H54 (cell line): ENCODE measurements around the gene AMOT.

ENCODE experiments used
- DNase-seq: peaks from one replicate; pipeline ENCODE4 v3.0.0; 2011; ENCODE audit warnings: low spot score, mixed read lengths; ENCODE audit not compliant: insufficient read length
- FAIRE-seq: peaks from 3 replicates; lab custom pipeline; 2011; peaks lifted over from hg19 to GRCh38; lab: Jason Lieb, UNC
- POLR2A ChIP-seq: IDR thresholded peaks from 2 replicates; pipeline ENCODE4 v1.6.1; 2011; ENCODE audit warnings: low read depth, mild to moderate bottlenecking, low read length

AMOT gene

DNA sequence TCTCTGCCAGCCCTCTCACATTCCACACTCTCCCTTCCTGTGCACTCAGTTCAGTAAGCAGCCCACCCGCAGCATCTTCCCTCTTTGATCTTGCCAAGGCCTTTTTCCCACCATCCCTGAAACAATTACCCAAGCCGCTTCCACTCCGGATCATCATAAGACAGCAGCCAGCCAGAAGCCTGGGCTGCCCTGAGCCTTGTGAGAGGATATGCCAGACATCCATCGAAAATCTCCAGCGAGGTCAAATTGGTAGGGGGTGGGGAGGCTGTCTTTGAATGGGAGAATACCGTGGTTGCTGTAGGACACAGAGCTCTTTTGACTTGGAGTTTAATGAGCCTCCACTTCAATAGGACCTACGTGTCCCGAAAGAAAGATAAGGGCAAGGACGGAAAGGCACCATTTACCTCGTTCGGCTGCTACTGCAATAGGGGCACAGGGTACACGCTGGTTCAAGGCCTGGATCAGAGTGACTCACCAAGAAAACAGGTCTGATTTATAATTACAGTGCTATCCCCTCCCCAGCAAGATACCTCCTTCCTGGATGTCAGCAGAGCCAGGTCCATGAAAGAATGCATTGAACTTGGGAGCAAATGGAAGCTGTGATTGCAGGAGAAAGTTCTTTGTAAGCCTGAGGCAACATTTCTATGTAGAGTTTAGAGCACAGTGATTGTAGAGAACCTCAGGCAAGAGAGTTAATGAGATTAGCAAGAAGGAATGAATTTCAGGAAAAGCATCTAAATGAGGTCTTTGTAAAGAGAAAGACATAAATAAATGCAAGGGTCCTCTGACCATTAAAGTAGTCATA lies 39.5 kb downstream of the AMOT start:
- FAIRE-seq (no peak), DNase-seq (no peak)

DNA sequence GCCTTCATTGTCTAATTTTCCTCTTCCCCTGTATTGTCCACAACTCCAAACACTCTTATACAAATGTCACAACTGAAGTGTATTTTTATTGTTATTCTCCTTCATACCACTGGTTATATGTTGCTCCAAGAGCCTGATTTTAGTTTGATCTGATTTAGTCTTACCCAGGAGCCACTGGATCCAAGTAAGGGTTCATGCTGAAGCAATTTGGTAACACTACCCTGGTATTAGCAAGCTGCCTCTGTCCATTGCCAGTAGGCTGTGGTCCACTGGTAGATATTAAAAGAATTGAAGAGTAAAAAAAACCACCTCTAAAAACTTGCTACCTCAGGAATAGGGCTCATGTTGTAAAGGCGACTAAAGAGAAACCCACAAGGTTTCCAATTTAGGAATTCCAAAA lies 41.2 kb downstream of the AMOT start:
- TF ChIP-seq POLR2A = no peak
- FAIRE-seq (no peak), DNase-seq (no peak)

More for the DNA sequence above, 39.5 kb downstream of the AMOT start:
- no peak for TF ChIP-seq POLR2A

DNA sequence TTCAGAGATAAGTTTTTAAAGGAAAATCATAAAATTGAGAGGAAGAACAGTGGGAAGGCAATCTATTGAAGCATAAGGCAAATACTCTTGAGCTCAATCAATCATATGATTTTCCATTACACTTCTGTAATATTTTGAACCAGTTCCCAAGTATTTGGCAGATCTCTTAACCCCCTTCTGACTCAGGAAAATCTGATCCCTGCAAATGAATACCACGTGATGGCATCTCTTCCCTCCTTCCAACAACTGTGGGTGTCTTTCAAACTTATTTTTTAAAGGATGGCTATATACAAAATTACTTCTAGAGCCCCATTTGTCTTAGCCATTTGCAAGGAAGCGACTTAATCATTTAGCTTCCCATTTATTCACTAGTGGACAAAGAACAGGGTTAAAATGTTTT lies 41.9 kb downstream of the AMOT start:
- no peak for DNase-seq
- no peak for TF ChIP-seq POLR2A
- FAIRE-seq = no peak

DNA sequence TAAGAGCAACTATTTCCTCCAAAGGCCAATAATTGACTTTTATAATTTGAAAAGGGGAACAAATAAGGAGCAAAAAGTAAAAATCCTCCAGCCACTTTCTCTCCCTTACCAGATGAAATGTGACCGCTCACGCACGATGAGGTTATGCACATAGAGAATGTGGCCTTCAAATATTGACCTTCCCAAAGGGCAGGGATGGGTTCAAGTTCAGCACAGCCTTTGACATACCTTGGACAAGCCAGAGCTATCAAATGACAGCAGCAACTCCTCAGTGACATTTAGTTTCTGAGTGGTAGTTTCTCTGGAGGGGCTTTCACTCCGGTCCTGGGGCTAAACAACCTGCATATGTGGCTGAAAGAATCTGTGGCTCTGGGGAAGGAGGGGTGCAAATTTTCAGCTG lies 50.7 kb downstream of the AMOT start:
- FAIRE-seq (no peak), DNase-seq (no peak)
- TF ChIP-seq POLR2A = no peak

DNA sequence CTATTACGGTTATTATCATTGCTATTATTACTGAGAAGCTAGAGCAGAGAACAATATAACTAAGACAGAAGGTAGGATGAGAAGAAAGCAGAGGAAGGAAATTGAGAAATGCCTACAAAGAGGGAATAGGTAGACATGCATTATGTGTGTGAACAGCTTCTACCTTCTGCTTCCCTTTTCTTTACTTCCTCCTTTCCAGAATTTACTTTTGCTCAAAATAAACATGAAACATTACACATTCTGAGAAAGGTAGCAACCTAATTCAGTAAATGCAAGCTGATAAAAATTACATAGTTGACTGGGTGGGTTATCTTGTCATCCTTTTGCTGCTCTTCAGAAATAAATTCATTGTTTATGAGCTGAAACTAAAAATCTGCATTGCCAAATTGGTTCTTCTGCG lies 54.6 kb downstream of the AMOT start:
- FAIRE-seq (no peak), DNase-seq (no peak)
- no peak for TF ChIP-seq POLR2A

DNA sequence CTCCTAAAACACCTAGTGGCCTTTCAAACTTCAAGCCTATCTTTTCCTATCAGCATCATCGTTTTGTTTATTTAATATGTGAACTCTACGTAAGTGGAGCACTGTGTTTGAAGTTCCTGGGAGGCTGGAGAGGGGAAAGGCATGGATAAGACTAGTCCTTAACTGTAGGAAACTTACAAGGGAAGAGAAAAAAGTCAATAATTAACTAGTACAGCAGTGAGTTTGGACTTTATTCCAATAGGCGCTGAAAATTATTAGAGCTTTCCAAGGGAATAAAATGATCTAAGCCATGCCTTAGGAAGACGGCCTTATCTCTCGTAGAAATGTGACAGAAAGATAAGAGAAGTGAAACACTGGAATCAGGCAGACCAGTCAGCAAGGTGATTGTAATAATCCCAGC lies 55.3 kb downstream of the AMOT start:
- no peak for TF ChIP-seq POLR2A
- DNase-seq = no peak
- FAIRE-seq = no peak

DNA sequence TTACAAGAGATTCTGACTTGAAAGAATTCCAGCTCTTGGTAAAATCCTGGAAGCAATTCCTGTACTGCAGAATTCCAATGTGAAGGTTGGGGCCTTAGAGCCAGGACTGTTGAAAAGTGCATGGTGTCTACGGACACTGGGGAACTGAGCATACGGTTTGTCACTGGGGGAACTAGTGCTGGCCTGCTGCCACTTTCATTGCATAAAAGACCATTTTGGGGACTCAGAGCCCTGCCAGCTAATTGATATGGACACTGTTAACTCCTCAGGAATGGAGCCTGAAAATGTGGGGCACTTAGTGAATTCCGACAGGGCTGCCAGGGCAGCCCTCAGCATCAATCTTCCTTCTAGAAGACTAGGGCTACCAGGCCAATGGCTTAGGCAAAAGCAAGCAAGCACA lies 55.9 kb downstream of the AMOT start:
- TF ChIP-seq POLR2A = no peak
- no peak for FAIRE-seq
- DNase-seq = no peak

DNA sequence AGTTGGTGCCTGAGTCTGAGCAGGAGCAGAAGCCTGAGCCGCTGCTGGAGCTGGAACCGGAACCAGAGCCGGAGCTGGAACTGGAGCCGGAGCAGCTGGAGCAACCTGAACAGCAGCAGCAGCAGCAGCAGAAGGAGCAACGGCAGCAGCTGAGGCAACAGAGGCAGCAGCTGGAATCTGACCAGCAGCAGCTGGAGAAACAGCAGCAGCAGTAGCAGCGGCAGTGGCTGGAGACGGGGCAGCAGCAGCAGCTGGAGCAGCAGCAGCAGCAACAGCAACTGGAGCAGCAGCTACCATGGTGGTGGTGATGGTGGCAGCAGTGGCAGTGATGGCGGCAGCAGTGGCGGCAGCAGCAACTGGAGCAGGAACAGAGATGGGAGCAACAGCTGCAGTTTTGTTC lies 61.5 kb downstream of the AMOT start:
- DNase-seq (no peak), FAIRE-seq (no peak)
- TF ChIP-seq POLR2A = no peak

DNA sequence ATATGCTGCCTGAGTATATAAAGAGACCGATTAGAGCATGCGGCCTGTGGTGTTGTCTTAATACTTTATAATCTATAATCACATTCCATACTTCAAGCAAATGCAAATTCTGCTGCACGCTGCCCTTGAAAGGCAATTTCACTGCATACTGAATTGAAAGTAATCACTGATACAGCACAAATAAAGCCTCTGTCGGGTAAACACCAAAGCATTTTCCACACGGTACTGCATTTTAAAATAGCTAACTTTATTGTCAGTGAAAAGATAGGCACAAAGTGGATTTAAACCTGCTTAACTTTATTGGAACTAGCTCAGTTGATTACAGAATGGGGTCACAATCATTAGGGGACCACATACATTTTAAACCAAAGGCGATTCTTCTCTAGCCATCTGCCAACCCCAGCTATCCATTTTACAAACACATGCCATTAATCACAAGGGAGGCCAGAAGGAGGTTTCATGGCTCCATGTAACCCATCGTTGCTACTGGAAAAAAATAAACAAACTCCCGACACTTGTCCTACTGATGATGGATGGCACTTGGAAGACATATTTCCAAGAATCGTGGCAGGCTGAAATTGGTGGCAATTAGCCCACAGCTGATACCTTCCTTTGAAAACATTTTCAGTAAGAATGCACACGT lies 65.9 kb downstream of the AMOT start:
- TF ChIP-seq POLR2A = no peak
- no peak for DNase-seq
- no peak for FAIRE-seq

DNA sequence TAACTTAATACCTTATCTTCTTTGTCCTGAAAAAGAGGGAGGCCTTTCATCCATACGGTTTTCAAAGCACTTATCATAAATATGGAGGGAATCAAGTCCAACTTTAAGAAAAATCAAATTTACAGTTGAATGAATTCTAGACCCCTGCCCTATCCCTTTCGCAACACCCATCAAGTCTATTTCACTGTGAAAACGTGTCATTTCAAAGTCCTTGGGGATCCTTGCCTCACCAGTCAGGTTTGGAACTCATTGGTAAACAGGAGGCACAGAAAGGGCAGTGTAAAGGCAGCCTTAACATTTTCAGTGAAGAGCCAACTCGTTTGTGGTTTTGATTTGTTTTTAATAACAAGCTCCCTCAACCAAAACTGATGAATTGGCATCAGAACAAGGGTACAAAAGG lies 66.5 kb downstream of the AMOT start:
- no peak for FAIRE-seq
- no peak for TF ChIP-seq POLR2A

DNA sequence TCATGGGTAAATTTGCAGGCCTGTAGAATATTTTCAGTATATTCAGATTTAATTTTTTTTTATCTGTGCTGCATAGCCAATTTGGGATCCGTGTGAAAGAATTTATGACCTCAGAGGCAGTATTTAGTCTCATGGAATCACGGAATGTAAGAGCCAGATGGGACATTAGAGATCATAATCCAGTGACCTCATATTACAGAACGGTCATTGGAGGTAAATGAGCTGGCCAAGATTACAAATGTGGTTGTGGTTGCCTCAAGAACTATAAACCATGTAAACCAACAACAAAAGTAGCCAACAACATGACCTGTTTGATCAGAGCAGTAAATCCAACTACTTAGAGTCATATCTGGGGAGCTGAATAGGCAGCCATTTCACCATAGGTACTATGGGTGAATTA lies 71.6 kb downstream of the AMOT start:
- FAIRE-seq (no peak), DNase-seq (no peak)
- no peak for TF ChIP-seq POLR2A

More for the DNA sequence above, 66.5 kb downstream of the AMOT start:
- DNase-seq = no peak

DNA sequence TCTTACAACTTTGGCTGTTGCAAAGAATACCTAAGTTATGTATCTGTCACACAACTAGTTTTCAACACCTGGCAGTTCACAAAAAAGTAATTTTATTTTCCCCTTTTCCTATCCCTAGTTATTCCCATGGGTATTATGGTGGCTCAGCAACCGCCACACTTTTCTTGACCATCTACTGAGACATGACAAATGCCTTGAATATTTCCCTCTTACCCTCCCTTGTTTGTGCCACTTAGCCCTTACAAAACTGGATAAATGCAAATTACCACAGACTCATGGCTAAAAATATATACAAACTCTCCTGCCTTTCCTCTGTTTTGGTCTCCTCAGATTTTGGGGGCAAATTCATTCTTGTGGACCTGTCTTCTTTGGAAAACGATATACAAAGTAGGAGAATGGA lies 72.1 kb downstream of the AMOT start:
- no peak for TF ChIP-seq POLR2A
- no peak for FAIRE-seq
- no peak for DNase-seq

DNA sequence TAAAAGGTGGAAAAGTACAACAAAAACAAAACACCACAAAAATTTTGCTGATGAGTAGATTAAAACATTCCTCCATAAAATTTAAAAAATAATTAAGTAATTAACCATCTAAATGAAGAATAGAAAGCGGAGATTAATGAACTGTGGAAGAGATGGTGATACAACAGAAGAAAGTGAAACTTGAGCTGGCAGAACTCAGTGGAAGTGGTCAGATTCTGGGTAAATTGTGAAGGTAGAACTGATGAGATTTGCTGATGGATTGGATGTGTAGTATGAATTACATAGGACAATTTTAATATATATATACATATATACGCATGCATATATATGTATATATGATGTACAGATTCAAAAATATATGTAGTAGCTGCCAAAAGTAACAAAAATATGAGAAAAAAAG lies 73.9 kb downstream of the AMOT start:
- no peak for TF ChIP-seq POLR2A
- DNase-seq = no peak
- no peak for FAIRE-seq

DNA sequence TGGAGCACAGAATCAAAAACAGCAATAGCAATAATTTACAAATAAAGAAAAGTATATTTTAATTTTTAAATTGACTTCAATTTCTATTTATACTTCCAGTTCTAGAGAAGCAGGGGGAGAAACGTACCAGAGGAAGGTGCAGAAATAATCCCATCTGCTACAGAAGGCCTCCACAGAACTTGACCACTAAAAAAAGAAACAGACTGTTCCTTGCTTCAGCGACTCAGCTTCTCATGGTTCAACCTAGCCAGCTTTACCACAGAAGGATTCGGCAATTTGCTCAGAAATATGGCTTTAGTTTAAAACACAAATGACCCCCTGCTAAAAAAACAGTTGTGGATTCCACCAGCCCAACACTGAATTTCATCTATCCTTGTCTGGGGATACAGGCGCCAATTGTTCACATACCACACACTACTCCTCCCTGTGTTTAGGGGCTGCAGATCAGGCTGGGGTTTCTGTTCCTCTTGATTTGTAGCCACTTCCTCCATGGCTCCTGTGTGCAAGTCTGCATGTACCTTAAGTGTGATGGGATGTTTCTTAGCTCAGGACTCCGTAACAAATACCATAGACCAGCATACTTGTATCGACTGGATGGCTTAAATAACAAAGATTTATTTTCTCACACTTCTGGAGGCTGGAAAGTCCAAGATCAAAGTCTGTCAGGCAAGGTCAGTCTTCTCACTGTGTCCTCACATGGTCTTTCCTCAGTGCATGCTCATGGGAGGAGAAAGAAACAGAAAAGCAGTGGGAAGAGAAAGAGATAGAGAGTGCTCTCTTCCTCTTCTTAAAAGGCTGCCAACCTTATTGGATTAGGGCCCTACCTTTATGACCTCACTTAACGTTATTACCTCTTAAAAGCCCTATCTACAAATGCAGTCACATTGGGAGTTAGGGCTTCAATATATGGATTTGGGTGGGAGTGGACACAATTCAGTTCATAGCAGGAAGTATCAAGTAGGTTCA lies 79.1 kb downstream of the AMOT start:
- FAIRE-seq = no peak
- no peak for TF ChIP-seq POLR2A

More for the DNA sequence above, 79.1 kb downstream of the AMOT start:
- no peak for DNase-seq
